Panc1 (cell line): ENCODE data around the gene METTL27.

Experiments
- CTCF ChIP-seq: fragments of 450-650 bp; IDR thresholded peaks from 2 replicates; pipeline ENCODE4 v1.5.1; 2017; ENCODE audit warnings: mild to moderate bottlenecking
- POLR2AphosphoS5 ChIP-seq: IDR thresholded peaks from 2 replicates; pipeline ENCODE4 v1.6.1; 2012; ENCODE audit warnings: mild to moderate bottlenecking, low read depth, low read length, moderate library complexity
- REST ChIP-seq, 2 experiments: IDR thresholded peaks; 2 replicates each; pipeline ENCODE4 v1.6.1; 2011 to 2012; ENCODE audit warnings: low read depth in 2 of 2, control low read depth in 1 of 2, low read length in 1 of 2, mild to moderate bottlenecking in 1 of 2, moderate library complexity in 1 of 2; ENCODE audit not compliant: insufficient read depth in 1 of 2
- SIN3A ChIP-seq: IDR thresholded peaks from 2 replicates; pipeline ENCODE4 v1.6.1; 2012; ENCODE audit warnings: low read depth, mild to moderate bottlenecking, low read length, moderate library complexity, borderline replicate concordance; ENCODE audit not compliant: insufficient read depth
- TCF7L2 ChIP-seq: IDR thresholded peaks from 2 replicates; pipeline ENCODE4 v1.6.1; 2011; ENCODE audit warnings: mild to moderate bottlenecking, low read depth, low read length, inconsistent platforms

- TF ChIP-seq CTCF (no peak; the same call in 1 of the 2 replicates), POLR2AphosphoS5 (no peak), SIN3A (no peak), REST (IDR thresholded peaks at IDR 0.05; ENCODE audit: insufficient read depth in 1 of 2, low read depth in 2 of 2, low read length in 1 of 2) (no peak), TCF7L2 (no peak)
These were observed 23.6 kb upstream of the METTL27 start for GRCh38 chr7:73865738-73866445.
